Body of pancreas (tissue), 4 donors: Measurements from ENCODE around the gene HMHB1. TPM values are rescaled to one million over a fixed set of nuclear protein-coding genes. Genes with fewer than 3 reads are reported as not detected.

ENCODE experiments used
- ATAC-seq: fragments of 150-250 bp; one replicate; pipeline ENCODE4 v1.9.1; 2016
- DNase-seq, 4 donors: peaks; one replicate each; pipeline ENCODE4 v3.0.0-alpha.2; 2019
- H3K27ac ChIP-seq, 4 donors: fragments of 200-600 bp; sonication (generic); 1 replicate in 3 of 4; 2 replicates in 1 of 4; pipeline versions ENCODE4 v1.5.1 to v1.6.1; 2016 to 2019; ENCODE audit warnings: mild to moderate bottlenecking in 1 of 4, mixed read lengths in 1 of 4, moderate library complexity in 1 of 4
- H3K27me3 ChIP-seq, 2 donors: fragments of 200-600 bp; sonication (generic); one replicate each; pipeline ENCODE4 v1.6.0; 2016; ENCODE audit warnings: mild to moderate bottlenecking in 1 of 2
- H3K36me3 ChIP-seq, 2 donors: fragments of 200-600 bp; sonication (generic); replicated peaks in 1 of 2; 2 replicates each; pipeline ENCODE4 v1.5.1; 2016; ENCODE audit warnings: low read depth in 2 of 2; ENCODE audit not compliant: insufficient read depth in 1 of 2
- H3K4me1 ChIP-seq: fragments of 200-600 bp; sonication (generic); one replicate; pipeline ENCODE4 v1.6.0; 2016
- H3K4me3 ChIP-seq, 2 donors: fragments of 200-600 bp; sonication (generic); 1 replicate in 1 of 2; 2 replicates in 1 of 2; pipeline ENCODE4 v1.5.1; 2016 to 2019
- H3K9me3 ChIP-seq, 3 donors: fragments of 200-600 bp; sonication (generic); 1 replicate in 2 of 3; 2 replicates in 1 of 3; pipeline ENCODE4 v1.5.1; 2016
- POLR2A ChIP-seq, 3 donors: fragments of 450-650 bp; IDR thresholded peaks; one replicate each; pipeline ENCODE4 v1.6.1; 2016; ENCODE audit warnings: antibody characterized with exemption in 3 of 3, mild to moderate bottlenecking in 2 of 3
- WGBS, 2 donors: methylation state at CpG; one replicate each; pipeline ENCODE4 v1.1.5; 2017; 5-methylcytosine and 5-hydroxymethylcytosine counted together
- intact Hi-C: fragments of 100-400 bp; cut with DNase I; formaldehyde crosslinking; loops from one replicate; pipeline ENCODE4 v1.15.1; 2023
- total RNA-seq, 2 donors: library from RNA; depleted of rRNA; stranded (reverse); fragments of >200 nt; gene quantifications; one replicate each; pipeline ENCODE4 v1.1.0, GENCODE V29; 2016
- TF ChIP-seq, protein P1 (sequence below), 7 experiments: fragments of 450-650 bp in 4 of 7; fragments of 200-600 bp in 3 of 7; sonication (generic) in 3 of 7; IDR thresholded peaks; one replicate each; pipeline ENCODE4 v1.5.1; 2016 to 2019; ENCODE audit warnings: antibody characterized with exemption in 7 of 7

Gene HMHB1
- not detected for total RNA-seq

DNA sequence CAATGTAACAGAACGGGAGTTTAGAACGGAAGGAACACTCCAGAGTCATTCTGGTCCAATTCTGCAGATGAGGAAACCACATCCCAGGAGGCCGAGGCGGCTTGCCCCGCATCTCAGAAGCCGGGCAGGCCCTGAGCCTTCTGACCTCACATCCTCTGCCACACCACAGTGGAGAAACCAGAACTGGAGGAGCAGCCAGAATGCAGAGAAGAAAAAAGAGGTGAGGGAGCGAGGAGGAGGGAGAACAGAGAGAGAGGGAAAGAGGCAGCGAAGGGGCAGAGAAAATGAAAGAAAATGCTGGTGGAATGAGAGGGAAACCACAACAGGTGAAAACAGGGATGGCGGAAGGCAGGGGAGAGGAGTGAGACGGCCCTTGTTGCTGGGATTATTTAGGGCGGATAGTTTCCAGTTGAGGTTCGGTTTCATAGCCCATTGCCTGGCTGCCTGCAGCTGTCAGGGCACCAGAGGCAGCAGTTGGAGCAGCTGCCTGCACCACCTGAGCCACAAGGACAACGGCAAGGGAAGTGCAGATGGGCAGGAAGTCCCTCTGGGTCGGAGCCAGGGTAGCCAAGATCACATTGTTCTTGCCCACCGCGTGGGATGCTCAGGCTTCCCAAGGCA lies at the start of gene HMHB1:
Gene HMHB1, plus strand, starts transcription at position 77 of the 621 bp plus-strand sequence.
- no peak within 1 kb of the TSS for H3K4me3 ChIP-seq
- 70 to 74% methylated on average over 16 of the region's 16 CpGs for WGBS, 2 donors
- intact Hi-C loops = no loop called here
- ATAC-seq (no peak), DNase-seq (no peak)
- H3K27ac ChIP-seq = no peak within 1 kb of the TSS
- no peak for TF ChIP-seq POLR2A (IDR thresholded peaks at IDR 0.05)
- TF ChIP-seq, protein P1, sequence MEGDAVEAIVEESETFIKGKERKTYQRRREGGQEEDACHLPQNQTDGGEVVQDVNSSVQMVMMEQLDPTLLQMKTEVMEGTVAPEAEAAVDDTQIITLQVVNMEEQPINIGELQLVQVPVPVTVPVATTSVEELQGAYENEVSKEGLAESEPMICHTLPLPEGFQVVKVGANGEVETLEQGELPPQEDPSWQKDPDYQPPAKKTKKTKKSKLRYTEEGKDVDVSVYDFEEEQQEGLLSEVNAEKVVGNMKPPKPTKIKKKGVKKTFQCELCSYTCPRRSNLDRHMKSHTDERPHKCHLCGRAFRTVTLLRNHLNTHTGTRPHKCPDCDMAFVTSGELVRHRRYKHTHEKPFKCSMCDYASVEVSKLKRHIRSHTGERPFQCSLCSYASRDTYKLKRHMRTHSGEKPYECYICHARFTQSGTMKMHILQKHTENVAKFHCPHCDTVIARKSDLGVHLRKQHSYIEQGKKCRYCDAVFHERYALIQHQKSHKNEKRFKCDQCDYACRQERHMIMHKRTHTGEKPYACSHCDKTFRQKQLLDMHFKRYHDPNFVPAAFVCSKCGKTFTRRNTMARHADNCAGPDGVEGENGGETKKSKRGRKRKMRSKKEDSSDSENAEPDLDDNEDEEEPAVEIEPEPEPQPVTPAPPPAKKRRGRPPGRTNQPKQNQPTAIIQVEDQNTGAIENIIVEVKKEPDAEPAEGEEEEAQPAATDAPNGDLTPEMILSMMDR (IDR thresholded peaks at IDR 0.05) = no peak
- H3K9me3 ChIP-seq = no peaks in the 10 kb centered on the region
- H3K27me3 ChIP-seq = no peaks in the 10 kb centered on the region
- no peaks in the 10 kb centered on the region for H3K4me1 ChIP-seq
- H3K36me3 ChIP-seq = no peaks in the 10 kb centered on the region

- Histone ChIP-seq H3K36me3 (no peaks in the 10 kb centered on the region), H3K27me3 (peaks cover 0 to 3% of the 10 kb centered on the region in 2 donors), H3K27ac (no peak overlapping the region), H3K4me3 (no peak overlapping the region), H3K9me3 (no peaks in the 10 kb centered on the region), H3K4me1 (no peaks in the 10 kb centered on the region)
- TF ChIP-seq POLR2A (IDR thresholded peaks at IDR 0.05) = no peak
- TF ChIP-seq, protein P1 (IDR thresholded peaks at IDR 0.05) = no peak
- 89 to 92% methylated on average over 5 of the region's 5 CpGs for WGBS, 2 donors
- DNase-seq = no peak
- ATAC-seq = no peak
- intact Hi-C loops = no loop called here
These were observed 49.2 kb upstream of the HMHB1 start for GRCh38 chr5:143762636-143763220.

DNA sequence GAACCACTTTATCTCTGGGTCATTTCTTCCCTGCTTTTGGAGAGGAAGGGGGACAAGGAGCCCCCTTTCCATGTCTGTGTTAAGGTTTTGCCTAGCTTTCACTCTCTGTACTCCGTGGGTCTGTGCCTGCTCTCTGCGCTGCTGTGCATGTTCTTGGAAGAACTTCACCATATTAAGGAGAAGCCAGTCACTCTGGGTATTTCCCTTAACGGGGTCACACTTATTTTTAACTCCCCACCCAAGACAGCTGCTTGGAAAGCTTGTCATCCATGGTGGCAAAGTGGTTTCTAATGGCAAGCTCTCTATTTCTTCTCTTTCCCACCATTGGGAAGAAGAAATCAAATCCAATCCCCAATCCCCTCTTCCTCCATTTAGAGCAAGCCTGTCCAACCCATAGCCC lies 44.8 kb upstream of the HMHB1 start:
- Histone ChIP-seq H3K27ac (no peak overlapping the region), H3K4me1 (no peaks in the 10 kb centered on the region), H3K4me3 (no peak overlapping the region), H3K9me3 (no peaks in the 10 kb centered on the region), H3K27me3 (peaks cover 0 to 3% of the 10 kb centered on the region in 2 donors), H3K36me3 (no peaks in the 10 kb centered on the region)
- ATAC-seq (no peak), DNase-seq (no peak)
- 83 to 86% methylated on average over 3 of the region's 3 CpGs for WGBS, 2 donors
- intact Hi-C loops = no loop called here
- TF ChIP-seq, protein P1 (IDR thresholded peaks at IDR 0.05) = no peak
- no peak for TF ChIP-seq POLR2A (IDR thresholded peaks at IDR 0.05)

DNA sequence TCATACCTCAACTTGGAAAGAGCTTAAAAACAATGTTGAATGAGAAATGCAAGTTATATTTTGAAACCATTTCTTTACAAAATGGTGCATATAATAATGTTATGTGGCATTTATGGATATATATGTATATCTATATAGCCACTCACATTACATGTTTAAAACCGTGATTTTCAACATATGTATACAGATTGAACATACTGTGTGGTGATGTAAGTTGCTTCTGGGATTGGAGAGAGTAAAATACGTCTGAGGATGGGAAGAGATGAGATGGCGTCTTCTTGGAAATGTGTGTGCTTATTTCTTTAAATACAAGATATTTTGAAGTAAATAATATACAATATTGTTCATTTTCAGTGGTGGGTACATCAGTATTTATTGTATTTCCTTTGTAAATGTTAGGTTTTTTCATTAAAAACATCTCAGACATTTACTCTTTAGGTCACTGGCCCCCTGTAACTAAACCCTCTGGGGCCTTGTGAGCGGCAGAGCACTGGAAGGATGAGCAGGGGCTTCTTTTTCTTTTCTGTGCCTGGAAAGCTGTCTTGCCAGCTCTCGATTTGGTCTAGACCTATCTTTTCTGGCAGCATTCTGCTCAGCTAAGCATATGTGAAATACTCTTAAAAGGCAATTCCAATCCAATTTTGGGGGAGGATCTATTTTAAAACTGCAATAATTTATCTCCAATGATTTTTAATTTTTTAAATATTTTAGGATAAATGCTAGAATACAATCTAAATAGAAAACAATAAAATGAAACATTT lies 42.8 kb upstream of the HMHB1 start:
- no peaks in the 10 kb centered on the region for H3K36me3 ChIP-seq
- ATAC-seq (no peak), DNase-seq (no peak)
- 73 to 75% methylated on average over 5 of the region's 5 CpGs for WGBS, 2 donors
- H3K9me3 ChIP-seq = no peaks in the 10 kb centered on the region
- peaks cover 0 to 3% of the 10 kb centered on the region in 2 donors for H3K27me3 ChIP-seq
- TF ChIP-seq, protein P1 (IDR thresholded peaks at IDR 0.05) = no peak
- TF ChIP-seq POLR2A (IDR thresholded peaks at IDR 0.05) = no peak
- no peak overlapping the region for H3K27ac ChIP-seq
- H3K4me1 ChIP-seq = no peaks in the 10 kb centered on the region
- H3K4me3 ChIP-seq = no peak overlapping the region
- intact Hi-C loops = no loop called here
